ENCODE data around the gene HS3ST4.
"Not testable (repeated sequence)": the region's sequence is repeated elsewhere in the genome, so short reads cannot be mapped to it uniquely, and the experiment has no call there.

The HS3ST4 gene

GRCh38 chr16:25730396-25730795 is 38.6 kb downstream of the HS3ST4 start:
- DNase-seq (ENCODE audit: low read depth in 1 of 2, low spot score in 1 of 2) = no peak

- no peak for DNase-seq (ENCODE audit: low read depth in 1 of 2, low spot score in 1 of 2)
Measured at GRCh38 chr16:25734430-25735385, 42.9 kb downstream of the HS3ST4 start.

GRCh38 chr16:25735645-25736044 is 43.9 kb downstream of the HS3ST4 start:
- DNase-seq (ENCODE audit: low read depth in 1 of 2, low spot score in 1 of 2) = no peak

- no peak for DNase-seq (ENCODE audit: low read depth in 1 of 2, low spot score in 1 of 2)
Measured at GRCh38 chr16:25747160-25747758, 55.5 kb downstream of the HS3ST4 start.

GRCh38 chr16:25748092-25748654 is 56.4 kb downstream of the HS3ST4 start:
- DNase-seq (ENCODE audit: low read depth in 1 of 2, low spot score in 1 of 2) = no peak

GRCh38 chr16:25750488-25751216 is 58.9 kb downstream of the HS3ST4 start:
- no peak for DNase-seq (ENCODE audit: low read depth in 1 of 2, low spot score in 1 of 2)

- DNase-seq (ENCODE audit: low read depth in 1 of 2, low spot score in 1 of 2) = no peak
Measured at GRCh38 chr16:25751230-25751835, 59.6 kb downstream of the HS3ST4 start.

- DNase-seq (ENCODE audit: low read depth in 1 of 2, low spot score in 1 of 2) = no peak
Measured at GRCh38 chr16:25764466-25764865, 72.7 kb downstream of the HS3ST4 start.

- DNase-seq (ENCODE audit: low read depth in 1 of 2, low spot score in 1 of 2) = no peak
Measured at GRCh38 chr16:25771216-25771615, 79.5 kb downstream of the HS3ST4 start.

GRCh38 chr16:25771812-25772568 is 80.2 kb downstream of the HS3ST4 start:
- DNase-seq (ENCODE audit: low read depth in 1 of 2, low spot score in 1 of 2) = no peak

- not testable (repeated sequence) for DNase-seq (ENCODE audit: low read depth in 1 of 2, low spot score in 1 of 2)
Measured at GRCh38 chr16:25776214-25776613, 84.5 kb downstream of the HS3ST4 start.

GRCh38 chr16:25783226-25783625 is 91.5 kb downstream of the HS3ST4 start:
- DNase-seq (ENCODE audit: low read depth in 1 of 2, low spot score in 1 of 2) = no peak

GRCh38 chr16:25785361-25785760 is 93.6 kb downstream of the HS3ST4 start:
- no peak for DNase-seq (ENCODE audit: low read depth in 1 of 2, low spot score in 1 of 2)

GRCh38 chr16:25786748-25787147 is 95.0 kb downstream of the HS3ST4 start:
- DNase-seq (ENCODE audit: low read depth in 1 of 2, low spot score in 1 of 2) = no peak

- no peak for DNase-seq (ENCODE audit: low read depth in 1 of 2, low spot score in 1 of 2)
Measured at GRCh38 chr16:25788637-25789036, 96.9 kb downstream of the HS3ST4 start.

GRCh38 chr16:25796239-25796638 is 104.5 kb downstream of the HS3ST4 start:
- DNase-seq (ENCODE audit: low read depth in 1 of 2, low spot score in 1 of 2) = no peak

GRCh38 chr16:25798065-25798464 is 106.3 kb downstream of the HS3ST4 start:
- no peak for DNase-seq (ENCODE audit: low read depth in 1 of 2, low spot score in 1 of 2)

GRCh38 chr16:25799816-25800215 is 108.1 kb downstream of the HS3ST4 start:
- no peak for DNase-seq (ENCODE audit: low read depth in 1 of 2, low spot score in 1 of 2)

GRCh38 chr16:25812215-25812614 is 120.5 kb downstream of the HS3ST4 start:
- no peak for DNase-seq (ENCODE audit: low read depth in 1 of 2, low spot score in 1 of 2)

- no peak for DNase-seq (ENCODE audit: low read depth in 1 of 2, low spot score in 1 of 2)
Measured at GRCh38 chr16:25817295-25817694, 125.5 kb downstream of the HS3ST4 start.

All from activated T-helper 1 cell treated with anti-CD3 and anti-CD28 coated beads, Interleukin-2, amount 50 U/mL, for 16 hours (primary cell).